ENCODE data around the gene ADAT2. TPM values are rescaled to one million over a fixed set of nuclear protein-coding genes. Genes with fewer than 3 reads are reported as not detected.

The ADAT2 gene
- total and polyA plus RNA-seq, 2 of the 8 experiments (the other 6 are each of a cell fraction or from before 2014, with no cell fraction given): 4.3 to 11.8 TPM

GRCh38 chr6:143408787-143409162 is 41.7 kb downstream of the ADAT2 start (continued):
- no peak for TF ChIP-seq CTCF (IDR thresholded peaks at IDR 0.05; ENCODE audit: control extremely low read depth in 1 of 3, insufficient read depth in 1 of 3, low read depth in 1 of 3, low read length in 3 of 3)
